ENCODE measurements around the gene OTOP1.
"Not testable (repeated sequence)": the region's sequence is repeated elsewhere in the genome, so short reads cannot be mapped to it uniquely, and the experiment has no call there.

OTOP1 gene

GRCh38 chr4:4160956-4161665, 65.6 kb downstream of the OTOP1 start:
- DNase-seq = not testable (repeated sequence)

- not testable (repeated sequence) for DNase-seq
These were observed 81.1 kb downstream of the OTOP1 start for GRCh38 chr4:4145622-4146021.

GRCh38 chr4:4143376-4143775, 83.4 kb downstream of the OTOP1 start:
- DNase-seq = not testable (repeated sequence)

- DNase-seq = not testable (repeated sequence)
These were observed 84.0 kb downstream of the OTOP1 start for GRCh38 chr4:4142679-4143078.

GRCh38 chr4:4141186-4141585, 85.5 kb downstream of the OTOP1 start:
- not testable (repeated sequence) for DNase-seq
